ENCODE results near the gene C9orf152.

- no peak for TF ChIP-seq POLR2A (IDR thresholded peaks at IDR 0.05)
- TF ChIP-seq CTCF (IDR thresholded peaks at IDR 0.05), result no peak
- TF ChIP-seq POLR2AphosphoS5 (IDR thresholded peaks at IDR 0.05), result no peak
Observed at GRCh38 chr9:110207071-110207641, 803 bp downstream of the C9orf152 start.
